Ishikawa (cell line): ENCODE data around the gene CERK.

Source experiments
- CEBPB ChIP-seq: IDR thresholded peaks from 2 replicates; pipeline ENCODE4 v1.6.1; 2012
- CREB1 ChIP-seq: IDR thresholded peaks from 2 replicates; pipeline ENCODE4 v1.6.1; 2012; ENCODE audit warnings: low read depth
- EGR1 ChIP-seq: IDR thresholded peaks from 2 replicates; pipeline ENCODE4 v1.6.1; 2012
- EP300 ChIP-seq: IDR thresholded peaks from 2 replicates; pipeline ENCODE4 v1.6.1; 2012; ENCODE audit warnings: borderline replicate concordance
- FOXM1 ChIP-seq: IDR thresholded peaks from 2 replicates; pipeline ENCODE4 v1.6.1; 2012; ENCODE audit warnings: low read depth, borderline replicate concordance
- NFIC ChIP-seq: IDR thresholded peaks from 2 replicates; pipeline ENCODE4 v1.6.1; 2012
- RAD21 ChIP-seq: IDR thresholded peaks from 2 replicates; pipeline ENCODE4 v1.6.1; 2012; ENCODE audit warnings: low read depth
- REST ChIP-seq: IDR thresholded peaks from 2 replicates; pipeline ENCODE4 v1.6.1; 2012; ENCODE audit warnings: low read depth, mild to moderate bottlenecking
- TAF1 ChIP-seq: IDR thresholded peaks from 2 replicates; pipeline ENCODE4 v1.6.1; 2012; ENCODE audit warnings: low read depth, mild to moderate bottlenecking
- TCF12 ChIP-seq: IDR thresholded peaks from 2 replicates; pipeline ENCODE4 v1.6.1; 2012; ENCODE audit warnings: low read depth
- TEAD4 ChIP-seq: IDR thresholded peaks from 2 replicates; pipeline ENCODE4 v1.6.1; 2012
- YY1 ChIP-seq: IDR thresholded peaks from 2 replicates; pipeline ENCODE4 v1.6.1; 2012; ENCODE audit warnings: low read depth
- ZBTB7A ChIP-seq: IDR thresholded peaks from 2 replicates; pipeline ENCODE4 v1.6.1; 2012; ENCODE audit warnings: low read depth
- TF ChIP-seq, protein P1 (sequence below): IDR thresholded peaks from 2 replicates; pipeline ENCODE4 v1.6.1; 2012
- TF ChIP-seq, protein P2 (sequence below): IDR thresholded peaks from 2 replicates; pipeline ENCODE4 v1.6.1; 2012

Gene CERK

GRCh38 chr22:46707305-46707704, 30.7 kb downstream of the CERK start:
- TF ChIP-seq RAD21: no peak
- TF ChIP-seq, protein P1, sequence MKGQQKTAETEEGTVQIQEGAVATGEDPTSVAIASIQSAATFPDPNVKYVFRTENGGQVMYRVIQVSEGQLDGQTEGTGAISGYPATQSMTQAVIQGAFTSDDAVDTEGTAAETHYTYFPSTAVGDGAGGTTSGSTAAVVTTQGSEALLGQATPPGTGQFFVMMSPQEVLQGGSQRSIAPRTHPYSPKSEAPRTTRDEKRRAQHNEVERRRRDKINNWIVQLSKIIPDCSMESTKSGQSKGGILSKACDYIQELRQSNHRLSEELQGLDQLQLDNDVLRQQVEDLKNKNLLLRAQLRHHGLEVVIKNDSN: no peak

DNA sequence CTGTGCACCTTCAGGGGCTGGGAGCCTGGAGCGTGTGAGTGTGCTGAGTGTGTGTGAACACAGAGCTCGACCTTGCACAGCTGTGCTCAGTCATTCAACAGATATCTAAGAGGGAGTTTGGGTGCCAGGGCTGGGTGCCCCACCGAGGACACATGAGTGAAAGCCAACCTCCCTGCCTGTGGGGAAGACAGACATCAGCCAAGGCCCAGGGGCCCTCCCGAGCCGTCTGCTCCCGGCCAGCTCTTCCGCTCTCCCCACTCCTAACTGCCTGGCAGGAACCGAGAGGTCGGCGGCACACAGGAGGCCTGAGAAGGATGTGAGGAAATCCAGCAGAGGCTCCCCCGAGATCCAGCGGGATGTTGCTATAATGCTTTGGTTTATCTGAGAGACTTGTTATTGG, 32.0 kb downstream of the CERK start:
- TF ChIP-seq, protein P1: no peak
- no peak for TF ChIP-seq TCF12
- no peak for TF ChIP-seq TEAD4
- no peak for TF ChIP-seq TAF1
- TF ChIP-seq EGR1: no peak
- TF ChIP-seq EP300: no peak
- TF ChIP-seq NFIC: no peak
- TF ChIP-seq CEBPB: no peak
- no peak for TF ChIP-seq RAD21
- TF ChIP-seq ZBTB7A: no peak
- TF ChIP-seq REST: no peak
- no peak for TF ChIP-seq YY1
- TF ChIP-seq FOXM1: no peak
- TF ChIP-seq CREB1: no peak
- TF ChIP-seq, protein P2, sequence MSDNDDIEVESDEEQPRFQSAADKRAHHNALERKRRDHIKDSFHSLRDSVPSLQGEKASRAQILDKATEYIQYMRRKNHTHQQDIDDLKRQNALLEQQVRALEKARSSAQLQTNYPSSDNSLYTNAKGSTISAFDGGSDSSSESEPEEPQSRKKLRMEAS: no peak

DNA sequence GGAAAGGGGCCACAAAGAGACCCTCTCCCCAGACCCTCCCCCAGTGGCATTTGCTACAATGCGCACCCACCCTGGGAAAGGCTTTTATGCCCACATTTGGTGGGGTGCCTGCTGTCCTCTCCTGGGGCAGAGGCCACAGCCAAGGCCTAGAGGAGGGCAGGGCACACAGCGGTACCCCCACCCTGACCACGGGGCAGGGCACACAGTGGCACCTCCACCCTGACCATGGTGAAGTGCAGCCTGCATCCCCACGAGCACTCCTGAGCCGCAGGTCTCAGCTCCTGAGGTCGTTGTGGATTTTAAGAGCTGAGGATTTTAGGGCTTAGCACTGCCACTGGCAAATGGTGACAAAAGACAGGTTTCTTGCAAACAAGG, 34.1 kb downstream of the CERK start:
- no peak for TF ChIP-seq YY1
- TF ChIP-seq CEBPB: no peak
- no peak for TF ChIP-seq NFIC
- no peak for TF ChIP-seq EGR1
- TF ChIP-seq EP300: no peak
- no peak for TF ChIP-seq ZBTB7A
- TF ChIP-seq, protein P2: no peak

- TF ChIP-seq EGR1 (no peak), REST (no peak), TAF1 (no peak), YY1 (no peak), FOXM1 (no peak), CREB1 (no peak), CEBPB (no peak), TEAD4 (no peak), NFIC (no peak)
- TF ChIP-seq, protein P1: no peak
- TF ChIP-seq, protein P2: no peak
Measured at GRCh38 chr22:46703171-46703995, 34.7 kb downstream of the CERK start.

- TF ChIP-seq RAD21 (no peak), EGR1 (no peak), TAF1 (no peak), TEAD4 (no peak), REST (no peak), NFIC (no peak), FOXM1 (no peak), CEBPB (no peak), CREB1 (no peak), ZBTB7A (no peak), EP300 (no peak), YY1 (no peak), TCF12 (no peak)
- TF ChIP-seq, protein P1: no peak
- TF ChIP-seq, protein P2: no peak
Measured at GRCh38 chr22:46701262-46701661, 36.8 kb downstream of the CERK start.
